ENCODE data around the gene ADGRG3.

The ADGRG3 gene

GRCh38 chr16:57630931-57631845 is 36.9 kb upstream of the ADGRG3 start:
- DNase-seq, result no peak

- no peak for DNase-seq
Observed at GRCh38 chr16:57632568-57632967, 35.5 kb upstream of the ADGRG3 start.

GRCh38 chr16:57633383-57634064 is 34.6 kb upstream of the ADGRG3 start:
- DNase-seq, result no peak

GRCh38 chr16:57634171-57634570 is 33.9 kb upstream of the ADGRG3 start:
- DNase-seq, result no peak

GRCh38 chr16:57635266-57636097 is 32.6 kb upstream of the ADGRG3 start:
- no peak for DNase-seq

GRCh38 chr16:57636184-57636583 is 31.9 kb upstream of the ADGRG3 start:
- DNase-seq, result no peak

GRCh38 chr16:57637020-57637419 is 31.1 kb upstream of the ADGRG3 start:
- DNase-seq, result no peak

GRCh38 chr16:57637424-57637823 is 30.7 kb upstream of the ADGRG3 start:
- no peak for DNase-seq

GRCh38 chr16:57637965-57638364 is 30.1 kb upstream of the ADGRG3 start:
- DNase-seq, result no peak

- DNase-seq, result no peak
Observed at GRCh38 chr16:57638381-57638780, 29.7 kb upstream of the ADGRG3 start.

- DNase-seq, result no peak
Observed at GRCh38 chr16:57639172-57639887, 28.8 kb upstream of the ADGRG3 start.

- no peak for DNase-seq
Observed at GRCh38 chr16:57640185-57640584, 27.9 kb upstream of the ADGRG3 start.

GRCh38 chr16:57640612-57641011 is 27.5 kb upstream of the ADGRG3 start:
- DNase-seq, result no peak

- DNase-seq, result no peak
Observed at GRCh38 chr16:57642160-57643135, 25.7 kb upstream of the ADGRG3 start.

- DNase-seq, result no peak
Observed at GRCh38 chr16:57643147-57643874, 24.8 kb upstream of the ADGRG3 start.

- DNase-seq, result no peak
Observed at GRCh38 chr16:57643910-57644309, 24.2 kb upstream of the ADGRG3 start.

GRCh38 chr16:57644383-57645014 is 23.6 kb upstream of the ADGRG3 start:
- DNase-seq, result no peak

GRCh38 chr16:57645169-57645568 is 22.9 kb upstream of the ADGRG3 start:
- DNase-seq, result no peak

- DNase-seq, result no peak
Observed at GRCh38 chr16:57645691-57646387, 22.3 kb upstream of the ADGRG3 start.
